ENCODE results near the gene TNP1.

DNA sequence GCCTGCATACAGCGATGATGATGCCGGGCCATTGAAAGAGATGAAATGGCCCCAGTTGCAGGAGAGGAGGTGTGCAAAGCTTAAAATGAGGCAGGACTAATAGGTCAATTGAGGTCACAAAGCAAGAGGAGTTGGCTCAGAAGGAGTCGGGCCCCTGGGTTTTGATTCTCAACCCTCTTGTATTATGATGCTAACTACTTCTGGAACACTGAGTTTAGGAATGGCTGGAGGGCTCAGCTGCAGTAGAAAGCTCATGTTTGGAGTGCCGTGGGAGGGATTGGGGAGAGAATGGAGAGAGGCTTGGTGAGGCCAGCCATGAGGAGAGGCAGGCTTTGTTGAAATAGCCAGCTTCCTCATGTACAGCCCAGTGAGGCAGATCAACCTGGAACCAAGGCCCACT lies 4.8 kb downstream of the TNP1 start:
- TF ChIP-seq, protein P1, sequence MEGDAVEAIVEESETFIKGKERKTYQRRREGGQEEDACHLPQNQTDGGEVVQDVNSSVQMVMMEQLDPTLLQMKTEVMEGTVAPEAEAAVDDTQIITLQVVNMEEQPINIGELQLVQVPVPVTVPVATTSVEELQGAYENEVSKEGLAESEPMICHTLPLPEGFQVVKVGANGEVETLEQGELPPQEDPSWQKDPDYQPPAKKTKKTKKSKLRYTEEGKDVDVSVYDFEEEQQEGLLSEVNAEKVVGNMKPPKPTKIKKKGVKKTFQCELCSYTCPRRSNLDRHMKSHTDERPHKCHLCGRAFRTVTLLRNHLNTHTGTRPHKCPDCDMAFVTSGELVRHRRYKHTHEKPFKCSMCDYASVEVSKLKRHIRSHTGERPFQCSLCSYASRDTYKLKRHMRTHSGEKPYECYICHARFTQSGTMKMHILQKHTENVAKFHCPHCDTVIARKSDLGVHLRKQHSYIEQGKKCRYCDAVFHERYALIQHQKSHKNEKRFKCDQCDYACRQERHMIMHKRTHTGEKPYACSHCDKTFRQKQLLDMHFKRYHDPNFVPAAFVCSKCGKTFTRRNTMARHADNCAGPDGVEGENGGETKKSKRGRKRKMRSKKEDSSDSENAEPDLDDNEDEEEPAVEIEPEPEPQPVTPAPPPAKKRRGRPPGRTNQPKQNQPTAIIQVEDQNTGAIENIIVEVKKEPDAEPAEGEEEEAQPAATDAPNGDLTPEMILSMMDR (IDR thresholded peaks at IDR 0.05), result no peak
- no peak for TF ChIP-seq POLR2A (IDR thresholded peaks at IDR 0.05)

Measured in testis (tissue), 2 donors.